GM10248 (cell line): ENCODE data around the gene ZDHHC11B.
"Not testable (repeated sequence)": the region's sequence is repeated elsewhere in the genome, so short reads cannot be mapped to it uniquely, and the experiment has no call there.

Source experiments
- CTCF ChIA-PET: fragments of 300-600 bp; sonication (Branson Sonifier 250); formaldehyde crosslinking; extraction: SDS; loops from one replicate; lab custom pipeline; 2021; ENCODE audit warnings: antibody characterized with exemption; lab: Yijun Ruan, JAX
- POLR2A ChIA-PET: fragments of 350-650 bp; sonication (Branson Sonifier 250); formaldehyde crosslinking; extraction: SDS; loops from one replicate; lab custom pipeline; 2020; ENCODE audit warnings: antibody characterized with exemption; lab: Yijun Ruan, JAX
- DNase-seq: peaks from one replicate; pipeline ENCODE4 v3.0.0; 2012; ENCODE audit errors: extremely low spot score
- CTCF ChIP-seq: IDR thresholded peaks from 2 replicates; pipeline ENCODE4 v1.5.1; 2012; ENCODE audit warnings: mild to moderate bottlenecking, low read depth; ENCODE audit errors: extremely low read depth, missing control alignments, control extremely low read depth

The ZDHHC11B gene

GRCh38 chr5:746258-746761 lies 38.2 kb downstream of the ZDHHC11B start:
- DNase-seq, result no peak
- no peak for TF ChIP-seq CTCF
- ChIA-PET CTCF (no interaction called here), POLR2A (no interaction called here)

GRCh38 chr5:745272-746142 lies 39.0 kb downstream of the ZDHHC11B start:
- DNase-seq, CTCF ChIA-PET, POLR2A ChIA-PET: not testable (repeated sequence)

GRCh38 chr5:743696-744404 lies 40.7 kb downstream of the ZDHHC11B start:
- DNase-seq, CTCF ChIA-PET, POLR2A ChIA-PET: not testable (repeated sequence)

GRCh38 chr5:742276-742675 lies 42.3 kb downstream of the ZDHHC11B start:
- DNase-seq, CTCF ChIA-PET, POLR2A ChIA-PET: not testable (repeated sequence)

- POLR2A ChIA-PET, CTCF ChIA-PET, DNase-seq: not testable (repeated sequence)
Measured at GRCh38 chr5:734145-734544, 50.4 kb downstream of the ZDHHC11B start.

- CTCF ChIA-PET, POLR2A ChIA-PET, DNase-seq: not testable (repeated sequence)
Measured at GRCh38 chr5:732754-733454, 51.6 kb downstream of the ZDHHC11B start.

GRCh38 chr5:729225-729624 lies 55.3 kb downstream of the ZDHHC11B start:
- DNase-seq, CTCF ChIA-PET, POLR2A ChIA-PET: not testable (repeated sequence)

- POLR2A ChIA-PET, CTCF ChIA-PET, DNase-seq: not testable (repeated sequence)
Measured at GRCh38 chr5:727087-727486, 57.4 kb downstream of the ZDHHC11B start.

GRCh38 chr5:723865-724264 lies 60.7 kb downstream of the ZDHHC11B start:
- POLR2A ChIA-PET, result not testable (repeated sequence)

GRCh38 chr5:723309-723708 lies 61.2 kb downstream of the ZDHHC11B start:
- DNase-seq, CTCF ChIA-PET, POLR2A ChIA-PET: not testable (repeated sequence)

More at GRCh38 chr5:723865-724264, 60.7 kb downstream of the ZDHHC11B start:
- CTCF ChIA-PET, DNase-seq: not testable (repeated sequence)

GRCh38 chr5:719379-719778 lies 65.2 kb downstream of the ZDHHC11B start:
- POLR2A ChIA-PET, CTCF ChIA-PET, DNase-seq: not testable (repeated sequence)

- DNase-seq, result no peak
- ChIA-PET CTCF (no interaction called here), POLR2A (no interaction called here)
- TF ChIP-seq CTCF, result no peak
Measured at GRCh38 chr5:717143-717542, 67.4 kb downstream of the ZDHHC11B start.

GRCh38 chr5:716740-717139 lies 67.8 kb downstream of the ZDHHC11B start:
- CTCF ChIA-PET, POLR2A ChIA-PET, DNase-seq: not testable (repeated sequence)

- POLR2A ChIA-PET, CTCF ChIA-PET, DNase-seq: not testable (repeated sequence)
Measured at GRCh38 chr5:715636-716035, 68.9 kb downstream of the ZDHHC11B start.
